ENCODE results near the gene COPS7B. TPM values are rescaled to one million over a fixed set of nuclear protein-coding genes. Genes with fewer than 3 reads are reported as not detected.
"Not testable (repeated sequence)": the region's sequence is repeated elsewhere in the genome, so short reads cannot be mapped to it uniquely, and the experiment has no call there.

Gene COPS7B
- total RNA-seq = 10 to 100 TPM; 13.8 to 36.9 (median 23.2) TPM

DNA sequence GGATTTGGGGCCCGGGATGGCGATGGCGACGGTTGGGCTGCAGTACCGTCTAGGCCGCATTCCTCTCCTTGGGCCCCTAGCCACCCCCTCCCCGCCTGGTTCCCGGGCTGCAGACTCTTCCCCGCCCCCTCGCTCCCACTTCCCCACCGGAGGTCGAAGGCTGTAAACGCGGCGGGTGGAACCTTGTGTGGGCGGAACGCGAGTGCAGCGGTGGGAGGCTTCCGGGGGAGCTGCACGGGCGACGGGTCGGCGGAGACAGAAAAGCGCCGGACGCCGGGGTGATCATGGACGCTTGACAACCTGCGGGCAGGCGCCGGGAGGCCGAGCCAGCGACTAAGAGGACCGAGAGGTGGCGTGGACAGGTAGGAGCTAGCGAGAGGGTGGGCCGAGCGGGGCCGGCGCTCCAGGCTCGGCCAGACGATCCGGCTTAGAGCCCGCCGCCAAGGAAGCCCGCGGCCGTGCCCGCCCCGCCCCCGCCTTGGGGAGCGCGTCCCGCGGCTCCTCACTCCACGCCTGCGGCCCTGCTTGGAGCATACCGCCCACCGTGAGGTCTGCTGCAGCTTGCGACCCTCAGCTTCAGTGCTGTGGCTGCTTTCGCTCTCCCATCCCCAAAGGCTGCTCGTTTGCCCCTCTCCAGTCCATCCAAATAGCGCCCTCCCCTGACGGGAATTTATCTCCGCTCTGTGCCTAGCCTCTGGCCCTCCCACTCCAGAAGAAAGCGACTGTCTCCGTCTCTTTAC lies at the start of gene COPS7B:
Gene COPS7B, plus strand, starts transcription at position 269 of the 740 bp plus-strand sequence. CDS start 2,126 bp downstream, outside the sequence.
- DNase-seq (ENCODE audit: low spot score) (peak; percentile 33), ATAC-seq (ENCODE audit: low FRiP score) (peak; percentile 80)
- TF ChIP-seq, protein P1, sequence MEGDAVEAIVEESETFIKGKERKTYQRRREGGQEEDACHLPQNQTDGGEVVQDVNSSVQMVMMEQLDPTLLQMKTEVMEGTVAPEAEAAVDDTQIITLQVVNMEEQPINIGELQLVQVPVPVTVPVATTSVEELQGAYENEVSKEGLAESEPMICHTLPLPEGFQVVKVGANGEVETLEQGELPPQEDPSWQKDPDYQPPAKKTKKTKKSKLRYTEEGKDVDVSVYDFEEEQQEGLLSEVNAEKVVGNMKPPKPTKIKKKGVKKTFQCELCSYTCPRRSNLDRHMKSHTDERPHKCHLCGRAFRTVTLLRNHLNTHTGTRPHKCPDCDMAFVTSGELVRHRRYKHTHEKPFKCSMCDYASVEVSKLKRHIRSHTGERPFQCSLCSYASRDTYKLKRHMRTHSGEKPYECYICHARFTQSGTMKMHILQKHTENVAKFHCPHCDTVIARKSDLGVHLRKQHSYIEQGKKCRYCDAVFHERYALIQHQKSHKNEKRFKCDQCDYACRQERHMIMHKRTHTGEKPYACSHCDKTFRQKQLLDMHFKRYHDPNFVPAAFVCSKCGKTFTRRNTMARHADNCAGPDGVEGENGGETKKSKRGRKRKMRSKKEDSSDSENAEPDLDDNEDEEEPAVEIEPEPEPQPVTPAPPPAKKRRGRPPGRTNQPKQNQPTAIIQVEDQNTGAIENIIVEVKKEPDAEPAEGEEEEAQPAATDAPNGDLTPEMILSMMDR (IDR thresholded peaks at IDR 0.05) = no peak

DNA sequence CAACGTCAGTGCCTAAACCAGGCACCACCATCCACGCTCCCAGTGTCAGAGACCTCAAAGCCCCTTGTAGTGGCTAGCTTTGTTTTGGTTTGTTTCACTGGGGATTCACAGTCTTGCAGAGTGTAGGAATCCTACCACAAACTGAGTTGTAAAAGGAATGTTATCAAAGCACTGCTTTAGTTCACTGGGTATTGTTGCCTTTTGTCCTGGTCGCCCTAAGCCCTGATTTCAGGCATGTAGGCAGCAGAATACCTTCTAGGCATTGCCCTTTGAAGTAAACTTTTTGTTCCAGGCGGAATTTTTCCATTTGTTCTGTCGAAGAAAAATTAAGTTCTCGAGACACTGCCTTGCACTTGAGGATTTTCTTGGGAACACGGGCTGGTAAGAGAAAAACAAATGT lies 48.5 kb upstream of the COPS7B start:
- DNase-seq (ENCODE audit: low spot score) (no peak), ATAC-seq (ENCODE audit: low FRiP score) (no peak)
- TF ChIP-seq, protein P1 (IDR thresholded peaks at IDR 0.05) = no peak

DNA sequence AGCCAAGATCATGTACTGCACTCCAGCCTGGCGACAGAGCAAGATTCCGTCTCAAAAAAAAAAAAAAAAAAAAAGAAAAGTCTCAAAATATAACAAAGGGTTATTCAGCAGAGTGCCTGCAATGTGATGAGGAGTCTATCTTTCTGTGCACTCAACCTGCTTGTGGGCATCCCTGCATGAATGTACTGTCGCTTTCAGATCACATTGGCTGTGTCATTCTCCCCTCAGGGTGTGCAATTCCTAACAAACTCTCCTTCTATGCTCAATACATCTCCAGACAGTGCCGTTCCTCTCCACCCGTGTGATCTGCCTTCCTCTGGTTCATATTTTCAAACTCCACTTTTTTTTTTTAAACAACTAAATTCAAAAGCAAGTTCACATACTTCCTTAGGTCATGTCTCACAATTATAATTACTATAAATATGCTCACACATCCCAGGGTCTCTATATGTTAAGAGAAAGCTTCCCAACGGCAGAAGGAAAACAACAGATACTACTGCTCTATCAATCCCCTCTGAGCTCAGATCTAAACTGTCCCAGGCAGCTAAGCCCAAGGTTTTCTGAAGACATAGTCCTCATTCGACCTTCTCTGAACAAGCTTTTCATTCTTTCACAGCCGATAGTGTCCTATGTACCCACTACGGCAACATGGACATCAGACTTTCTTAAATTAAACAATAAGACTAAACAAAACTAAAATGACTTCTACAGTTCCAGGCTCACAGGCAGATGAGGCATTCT lies 42.7 kb upstream of the COPS7B start:
- TF ChIP-seq, protein P1 (IDR thresholded peaks at IDR 0.05) = no peak
- no peak for DNase-seq (ENCODE audit: low spot score)
- ATAC-seq (ENCODE audit: low FRiP score) = no peak

DNA sequence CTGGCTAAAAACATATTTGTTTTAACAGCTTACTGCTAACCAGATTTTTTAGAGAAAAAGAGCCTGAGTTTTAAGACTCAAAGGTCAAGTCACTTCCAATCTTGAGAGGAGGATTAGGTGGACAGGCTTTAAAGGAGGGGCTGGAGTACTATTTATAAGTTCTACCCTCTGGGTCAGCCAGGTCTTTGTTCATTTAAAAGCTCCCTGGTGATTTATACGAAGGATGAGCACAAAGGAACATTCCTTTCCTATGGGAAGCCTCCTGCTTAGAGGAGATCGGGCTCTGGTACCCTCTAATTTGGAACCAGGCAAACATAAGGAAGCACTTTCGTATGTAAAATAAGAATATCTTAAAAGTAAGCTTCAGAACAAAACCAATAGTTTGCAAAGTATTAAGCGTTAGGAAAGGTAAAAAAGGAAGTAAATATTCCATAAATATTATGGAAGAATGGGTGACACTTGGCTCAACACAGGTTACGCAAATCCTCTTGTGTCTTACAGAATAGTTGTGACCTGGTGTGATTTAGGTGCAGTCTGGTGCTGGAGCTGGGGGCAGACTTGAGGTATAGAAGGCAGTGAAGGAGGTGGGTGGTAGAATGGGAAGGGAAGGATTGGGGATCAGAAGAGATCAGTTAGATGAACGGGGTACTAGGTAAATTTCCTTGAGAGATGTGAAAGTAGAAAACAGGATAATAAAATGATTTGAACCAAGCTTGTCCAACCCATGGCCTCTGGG lies 40.8 kb upstream of the COPS7B start:
- TF ChIP-seq, protein P1 (IDR thresholded peaks at IDR 0.05) = no peak

DNA sequence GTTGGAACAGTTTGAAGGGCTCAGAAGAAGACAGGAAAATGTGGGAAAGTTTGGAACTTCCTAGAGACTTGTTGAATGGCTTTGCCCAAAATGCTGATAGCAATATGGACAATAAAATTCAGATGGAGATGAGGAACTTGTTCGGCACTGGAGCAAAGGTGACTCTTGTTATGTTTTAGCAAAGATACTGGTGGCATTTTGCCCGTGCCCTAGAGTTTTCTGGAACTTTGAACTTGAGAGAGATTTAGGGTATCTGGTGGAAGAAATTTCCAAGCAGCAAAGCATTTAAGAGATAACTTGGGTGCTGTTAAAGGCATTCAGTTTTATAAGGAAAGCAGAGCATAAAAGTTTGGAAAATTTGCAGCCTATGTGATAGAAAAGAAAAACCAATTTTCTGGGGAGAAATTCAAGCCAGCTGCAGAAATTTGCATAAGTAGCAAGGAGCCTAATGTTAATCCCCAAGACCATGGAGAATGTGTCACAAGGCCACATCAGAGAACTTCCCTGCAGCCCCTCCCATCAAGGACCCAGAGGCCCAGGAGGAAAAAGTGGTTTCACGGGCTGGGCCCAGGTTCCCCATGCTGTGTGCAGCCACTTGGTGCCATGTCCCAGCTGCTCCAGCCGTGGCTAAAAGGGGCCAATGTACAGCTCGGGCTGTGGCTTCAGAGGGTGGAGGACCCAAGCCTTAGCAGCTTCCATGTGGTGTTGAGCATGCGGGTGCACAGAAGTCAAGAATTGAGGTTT lies 37.9 kb upstream of the COPS7B start:
- DNase-seq (ENCODE audit: low spot score); ATAC-seq (ENCODE audit: low FRiP score): not testable (repeated sequence)

More for the DNA sequence above, 40.8 kb upstream of the COPS7B start:
- ATAC-seq (ENCODE audit: low FRiP score) (no peak), DNase-seq (ENCODE audit: low spot score) (no peak)

DNA sequence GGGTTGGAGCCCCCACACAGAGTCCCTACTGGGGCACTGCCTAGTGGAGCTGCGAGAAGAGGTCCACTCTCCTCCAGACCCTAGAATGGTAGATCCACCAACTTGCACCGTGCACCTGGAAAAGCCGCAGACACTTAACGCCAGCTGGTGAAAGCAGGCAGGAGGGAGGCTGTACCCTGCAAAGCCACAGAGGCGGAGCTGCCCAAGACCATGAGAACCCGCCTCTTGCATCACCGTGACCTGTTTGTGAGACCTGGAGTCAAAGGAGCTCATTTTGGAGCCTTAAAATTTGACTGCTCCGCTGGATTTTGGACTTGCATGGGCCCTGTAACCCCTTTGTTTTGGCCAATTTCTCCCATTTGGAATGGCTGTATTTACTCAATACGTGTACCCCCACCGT lies 37.2 kb upstream of the COPS7B start:
- not testable (repeated sequence) for ATAC-seq (ENCODE audit: low FRiP score); DNase-seq (ENCODE audit: low spot score)

DNA sequence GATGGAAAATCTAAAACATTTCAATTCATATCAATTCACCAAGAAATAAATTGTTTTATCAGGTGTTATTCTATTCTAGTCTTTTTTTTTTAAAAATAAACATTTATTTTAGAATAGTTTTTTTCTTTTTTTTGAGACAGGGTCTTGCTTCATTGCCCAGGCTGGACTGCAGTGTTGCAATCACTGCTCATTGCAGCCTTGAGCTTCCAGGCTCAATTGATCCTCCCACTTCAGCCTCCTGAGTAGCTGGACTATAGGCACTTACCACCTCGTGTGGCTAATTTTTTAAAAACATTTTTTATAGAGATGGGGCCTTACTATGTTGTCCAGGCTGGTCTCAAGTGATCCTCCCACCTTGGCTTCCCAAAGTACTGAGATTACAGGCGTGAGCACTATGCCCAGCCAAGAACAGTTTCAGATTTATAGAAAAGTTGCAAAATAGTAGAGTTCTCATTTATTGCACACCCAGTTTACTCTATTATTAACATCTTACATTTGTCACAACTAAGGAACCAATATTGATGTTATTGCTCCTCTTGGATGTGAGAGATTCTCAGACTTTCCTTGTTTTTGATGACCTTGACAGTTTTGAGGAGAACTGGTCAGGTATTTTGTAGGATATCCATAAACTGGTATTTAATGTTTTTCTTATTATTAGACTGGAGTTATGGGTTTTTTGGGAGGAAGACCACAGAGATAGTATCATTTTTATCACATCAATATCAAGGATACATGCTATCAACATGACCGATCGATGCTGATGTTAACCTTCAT lies 35.0 kb upstream of the COPS7B start:
- TF ChIP-seq, protein P1 (IDR thresholded peaks at IDR 0.05) = no peak
- no peak for DNase-seq (ENCODE audit: low spot score)
- ATAC-seq (ENCODE audit: low FRiP score) = no peak

Data from omental fat pad (tissue), 4 donors.